DMS79 treated with DMSO at 0.1 percent for 48 hours (cell line): Measurements from ENCODE around the gene NSUN6.

Source experiments
- DNase-seq: peaks from one replicate; lab custom pipeline; 2025; lab: John Stamatoyannopoulos, UW

The NSUN6 gene

DNA sequence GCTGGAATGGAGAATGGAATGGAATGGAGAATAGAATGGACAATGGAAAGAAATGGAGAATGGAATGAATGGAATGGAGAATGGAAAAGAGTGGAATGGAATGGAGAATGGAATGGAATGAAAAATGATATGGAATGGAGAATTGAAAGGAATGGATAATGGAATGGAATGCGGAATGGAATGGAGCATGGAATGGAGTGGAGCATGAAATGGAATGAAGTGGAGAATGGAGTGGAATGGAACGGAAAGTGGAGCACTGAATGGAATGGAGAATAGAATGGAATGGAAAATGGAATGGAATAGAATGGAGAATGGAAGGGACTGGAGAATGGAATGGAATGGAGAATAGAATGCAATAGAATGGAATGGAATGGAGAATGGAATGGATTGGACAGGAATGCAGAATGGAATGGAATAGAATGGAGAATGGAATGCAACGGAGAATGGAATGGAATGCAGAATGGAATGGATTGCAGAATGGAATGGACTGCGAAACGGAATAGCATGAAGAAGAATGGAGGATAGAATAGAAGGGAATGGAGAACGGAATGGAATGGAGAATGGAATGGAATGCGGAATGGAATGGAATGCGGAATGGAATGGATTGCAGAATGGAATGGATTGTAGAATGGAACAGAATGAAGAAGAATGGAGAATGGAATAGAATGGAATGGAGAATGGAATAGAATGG is 89.4 kb downstream of the NSUN6 start:
- DNase-seq = no peak

DNA sequence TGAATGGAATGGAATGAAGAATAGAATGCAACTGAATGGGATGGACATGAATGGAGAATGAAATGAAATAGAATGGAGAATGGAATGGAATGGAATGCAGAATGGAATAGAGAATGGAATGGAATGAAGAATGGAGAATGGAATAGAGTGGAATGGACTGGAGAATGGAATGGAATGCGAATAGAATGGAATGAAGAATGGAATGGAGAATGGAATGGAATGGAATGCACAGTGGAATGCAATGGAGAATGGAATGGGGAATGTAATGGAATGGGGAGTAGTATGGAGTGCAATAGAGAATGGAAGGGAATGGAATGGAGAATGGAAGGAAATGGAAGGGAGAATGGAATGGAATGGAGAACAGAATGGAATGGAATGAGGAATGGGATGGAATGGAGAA is 93.4 kb downstream of the NSUN6 start:
- no peak for DNase-seq

DNA sequence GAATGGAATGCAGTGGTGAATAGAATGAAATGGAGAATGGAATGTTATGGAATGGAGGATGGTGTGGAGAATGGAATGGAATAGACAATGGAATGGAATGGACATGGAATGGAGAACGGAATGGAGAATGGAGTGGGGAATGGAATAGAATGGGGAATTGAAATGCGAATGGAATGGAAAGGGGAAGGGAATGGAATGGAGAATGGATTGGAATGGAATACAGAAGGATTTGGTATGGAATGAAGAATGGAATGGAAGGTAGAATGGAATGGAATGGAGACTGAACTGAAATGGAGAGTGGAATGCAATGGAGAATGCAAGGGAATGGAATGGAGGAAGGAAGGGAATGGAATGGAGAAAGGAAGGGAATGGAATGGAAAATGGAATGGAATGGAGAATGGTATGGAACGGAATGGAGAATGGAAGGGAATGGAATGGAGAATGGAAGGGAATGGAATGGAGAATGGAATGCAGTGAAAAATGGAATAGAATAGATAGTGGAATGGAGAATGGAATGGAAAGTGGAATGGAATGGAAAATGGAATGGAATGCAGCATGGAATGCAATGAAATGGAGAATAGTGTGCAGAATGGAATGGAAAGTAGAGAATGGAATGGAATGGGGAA is 94.8 kb downstream of the NSUN6 start:
- DNase-seq = no peak

DNA sequence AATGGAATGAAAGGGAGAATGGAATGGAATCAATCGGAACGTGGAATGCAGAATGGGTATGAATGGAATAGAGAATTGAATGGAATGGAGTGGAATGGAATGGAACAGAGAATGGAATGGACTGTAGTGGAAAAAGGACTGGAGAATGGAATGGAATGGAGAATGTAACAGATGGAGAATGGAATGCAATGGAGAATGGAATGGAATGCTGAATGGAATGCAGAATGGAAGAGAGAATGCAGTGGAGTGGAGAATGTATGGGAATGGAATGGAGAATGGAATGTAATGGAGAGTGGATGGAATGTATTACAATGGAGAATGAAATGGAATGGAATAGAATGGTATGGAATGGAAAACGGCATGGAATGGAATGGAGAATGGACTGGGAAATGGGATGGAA is 96.9 kb downstream of the NSUN6 start:
- no peak for DNase-seq

DNA sequence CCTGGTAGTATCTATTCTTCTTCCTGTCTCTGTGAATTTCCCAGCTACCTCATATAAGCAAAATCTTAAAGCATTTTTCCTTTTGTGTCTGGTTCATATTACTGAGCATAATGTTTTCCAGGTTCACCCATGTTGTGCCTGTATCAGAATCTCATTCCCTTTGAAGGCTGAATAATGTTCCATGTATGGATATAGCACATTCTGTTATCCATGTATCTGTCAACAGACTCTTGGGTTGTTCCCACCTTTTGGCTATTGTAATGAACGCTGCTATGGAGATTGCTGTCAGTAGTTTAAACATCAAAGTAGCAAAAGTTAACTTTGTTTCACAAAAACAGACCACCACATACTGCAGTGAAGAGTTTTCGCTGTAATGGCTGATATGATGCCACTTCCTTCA is 99.9 kb downstream of the NSUN6 start:
- DNase-seq = no peak

DNA sequence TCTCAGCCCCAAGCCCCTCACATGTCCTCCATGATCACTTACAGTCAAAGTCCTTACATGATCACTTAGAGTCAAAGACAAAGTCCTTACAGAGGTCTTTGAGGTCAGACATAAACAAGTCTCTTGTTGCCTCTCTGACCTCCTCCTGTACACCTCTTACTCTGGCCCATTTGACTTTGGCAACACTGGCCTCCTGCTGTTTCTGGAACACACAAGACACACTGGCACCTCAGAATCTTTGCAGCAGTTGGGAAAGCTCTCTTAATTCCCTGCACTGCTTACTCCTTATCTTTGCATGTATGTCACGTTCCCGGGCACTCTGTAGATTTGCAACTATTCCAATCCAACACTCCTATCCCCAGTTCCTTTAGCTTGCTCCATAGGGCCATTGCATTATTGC is 102.3 kb downstream of the NSUN6 start:
- no peak for DNase-seq

DNA sequence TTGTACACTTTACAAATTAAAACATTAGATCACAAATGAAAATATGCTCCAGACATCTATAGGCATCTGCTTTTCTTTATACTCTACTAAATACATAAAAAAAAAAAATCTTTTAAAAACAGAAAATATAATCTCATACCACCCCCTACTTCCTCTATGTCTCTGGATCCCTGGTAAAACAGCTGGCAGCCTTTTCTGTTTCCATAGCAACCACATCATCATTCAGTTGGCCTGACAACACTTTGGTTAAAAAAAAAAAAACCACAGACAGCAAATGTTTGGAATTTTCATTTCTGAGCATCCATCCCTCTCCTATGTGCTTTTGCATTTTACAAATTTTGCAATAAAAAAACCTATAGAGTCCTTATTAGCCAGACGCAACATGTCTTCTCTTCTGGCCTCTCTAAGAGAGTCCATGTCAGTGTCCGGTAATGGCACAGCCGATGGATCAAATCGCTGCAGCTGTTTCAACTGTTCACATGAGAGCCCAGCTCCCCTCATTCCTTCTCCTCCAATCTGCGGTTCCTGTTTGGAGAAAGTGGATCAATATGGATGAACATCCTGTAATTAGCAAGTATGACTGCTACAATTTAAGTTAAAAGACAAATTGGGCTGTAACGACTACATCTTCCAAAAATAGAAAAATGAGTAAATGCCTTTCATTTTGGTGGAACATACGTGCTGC is 105.6 kb downstream of the NSUN6 start:
- DNase-seq = no peak

DNA sequence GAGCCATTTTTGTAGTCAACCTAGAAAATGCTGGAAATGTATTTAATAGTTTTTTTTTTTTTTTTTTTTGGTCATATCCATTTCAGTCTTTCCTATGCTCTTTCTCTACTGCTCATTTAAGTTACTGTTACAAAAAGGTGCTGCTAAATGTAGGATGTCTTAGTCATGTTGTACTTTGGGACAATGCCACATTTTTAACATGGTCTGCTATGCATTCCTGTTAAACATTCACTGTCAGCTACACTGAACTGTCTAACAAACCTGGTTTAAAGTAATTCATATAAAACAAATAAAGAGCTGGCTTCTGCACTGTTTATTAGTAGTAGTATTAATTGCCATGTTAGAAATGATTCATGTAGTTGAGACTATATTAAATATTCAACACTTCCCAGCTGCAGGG is 108.6 kb downstream of the NSUN6 start:
- DNase-seq = no peak

DNA sequence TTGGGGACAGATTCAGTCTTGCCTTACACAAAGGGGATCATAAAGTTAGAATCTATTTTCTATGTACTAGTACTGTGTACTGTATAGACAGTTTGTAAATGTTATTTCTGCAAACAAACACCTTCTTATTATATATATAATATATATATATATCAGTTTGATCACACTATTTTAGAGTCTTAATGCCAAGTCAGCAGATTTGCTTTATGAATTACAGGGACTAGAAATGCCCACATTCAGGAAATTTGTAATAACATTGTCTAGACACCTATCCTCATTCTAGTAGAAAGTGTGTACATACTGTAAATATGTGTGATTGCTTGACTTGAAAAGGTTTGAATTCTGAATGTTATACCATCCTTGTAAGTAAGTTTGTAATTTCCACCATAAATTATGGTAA is 111.2 kb downstream of the NSUN6 start:
- no peak for DNase-seq

DNA sequence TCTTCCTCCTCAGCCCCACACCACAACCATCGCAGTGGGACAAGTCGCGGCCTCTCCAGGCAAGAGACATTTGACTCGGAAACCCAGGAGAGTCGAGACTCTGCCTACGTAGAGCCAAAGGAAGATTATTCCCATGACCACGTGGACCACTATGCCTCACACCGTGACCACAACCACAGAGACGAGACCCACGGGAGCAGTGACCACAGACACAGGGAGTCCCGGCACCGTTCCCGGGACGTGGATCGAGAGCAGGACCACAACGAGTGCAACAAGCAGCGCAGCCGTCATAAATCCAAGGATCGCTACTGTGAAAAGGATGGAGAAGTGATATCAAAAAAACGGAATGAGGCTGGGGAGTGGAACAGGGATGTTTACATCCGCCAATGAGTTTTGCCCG is 112.1 kb downstream of the NSUN6 start:
- DNase-seq = no peak

DNA sequence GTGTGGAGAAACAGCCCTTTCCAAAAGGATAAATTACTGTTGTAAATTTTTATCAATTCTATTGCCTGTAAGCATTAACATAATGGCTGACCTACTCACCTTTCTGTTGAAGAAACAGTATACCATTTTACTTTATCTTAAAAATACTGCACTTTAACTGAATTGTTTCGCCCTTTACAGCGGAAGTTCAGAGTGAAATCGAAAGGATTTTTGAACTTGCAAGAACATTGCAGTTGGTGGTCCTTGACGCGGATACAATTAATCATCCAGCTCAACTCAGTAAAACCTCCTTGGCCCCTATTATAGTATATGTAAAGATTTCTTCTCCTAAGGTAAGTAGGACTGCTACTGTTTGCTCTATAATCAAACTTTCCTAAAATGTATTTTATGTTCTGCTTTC is 117.5 kb downstream of the NSUN6 start:
- no peak for DNase-seq

DNA sequence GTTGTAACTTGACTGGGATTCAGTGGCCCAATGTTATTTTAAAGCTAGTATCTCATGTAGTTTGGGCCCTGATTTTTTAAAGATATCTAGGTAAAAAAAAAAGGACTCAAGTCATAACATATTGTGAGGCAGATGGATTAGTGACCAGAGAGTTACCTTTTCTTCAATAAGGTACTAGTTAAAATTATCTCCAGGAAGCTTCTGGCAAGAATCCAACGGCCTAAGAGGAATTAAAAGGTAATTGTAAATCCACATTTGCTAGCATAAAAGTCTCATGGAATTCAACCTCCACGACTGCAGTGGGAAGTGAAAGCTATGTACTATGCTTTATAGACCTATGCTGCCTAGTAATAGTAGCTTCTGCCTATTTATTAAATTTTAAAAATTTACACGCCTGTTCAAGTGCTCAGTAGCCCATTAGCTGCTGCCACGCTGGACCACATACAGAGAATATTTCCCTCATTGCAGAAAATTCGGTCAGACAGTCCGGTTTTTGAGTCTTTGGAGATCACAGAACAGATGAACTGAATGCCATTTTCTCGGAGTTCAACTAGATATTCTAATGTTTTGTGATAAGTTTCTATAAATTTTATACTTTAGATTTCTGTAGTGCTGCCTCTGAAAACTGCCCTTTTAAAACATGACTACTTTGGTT is 118.4 kb downstream of the NSUN6 start:
- no peak for DNase-seq

DNA sequence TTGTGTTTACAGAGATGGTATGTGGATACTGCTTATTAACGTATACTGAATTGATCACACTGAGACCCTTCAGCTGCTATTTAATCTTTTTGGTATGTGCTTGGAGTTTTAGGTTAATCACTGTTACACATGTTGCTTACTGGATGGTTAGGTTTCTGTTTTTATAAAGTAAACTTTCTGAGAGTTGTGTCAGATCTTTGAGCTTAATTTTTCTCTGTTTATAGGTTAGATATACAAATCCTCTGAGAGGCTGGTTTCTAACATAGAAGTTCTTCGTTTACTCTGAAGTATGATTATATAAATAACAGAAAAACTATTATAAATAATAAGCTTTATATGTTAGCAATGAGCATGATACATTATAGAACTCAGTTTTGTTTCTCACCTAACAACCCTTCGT is 123.1 kb downstream of the NSUN6 start:
- DNase-seq = no peak

DNA sequence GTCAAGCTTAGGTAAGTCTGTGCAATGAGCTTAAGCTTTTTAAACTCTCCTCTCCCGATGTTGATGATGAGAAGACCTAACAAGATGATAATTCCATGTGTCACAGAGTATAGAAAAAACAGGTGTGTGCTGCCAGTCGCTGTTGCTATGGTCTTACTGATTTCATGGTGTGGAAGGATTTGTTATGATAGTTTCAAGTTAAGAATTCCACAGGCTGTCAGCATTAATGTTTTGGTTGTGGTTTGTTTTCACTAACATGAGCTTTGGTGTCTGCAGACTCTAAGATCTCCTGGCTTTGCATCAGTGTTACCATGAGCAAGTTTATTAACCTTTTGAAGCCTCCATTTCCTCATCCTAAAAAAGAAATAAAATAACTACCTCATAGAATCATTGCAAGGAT is 123.7 kb downstream of the NSUN6 start:
- no peak for DNase-seq

DNA sequence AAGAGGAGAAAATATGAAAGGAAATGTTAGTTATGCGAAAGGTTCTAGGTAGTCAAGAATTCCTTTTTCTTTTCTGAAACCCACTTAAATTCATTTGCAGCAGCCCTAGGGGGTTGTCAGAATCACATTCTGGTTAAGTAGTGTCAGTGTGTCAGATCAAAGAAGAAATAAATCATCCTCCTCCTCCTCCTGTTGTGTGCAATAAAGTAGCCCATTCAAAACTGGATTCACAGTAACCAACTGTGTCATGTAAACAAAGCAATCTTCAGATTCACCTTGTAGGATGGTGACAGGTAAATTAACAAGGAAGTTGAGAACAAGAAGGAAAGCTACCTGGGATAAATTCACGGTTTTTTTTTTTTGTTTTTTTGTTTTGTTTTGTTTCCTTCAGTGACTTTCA is 127.5 kb downstream of the NSUN6 start:
- DNase-seq = no peak

DNA sequence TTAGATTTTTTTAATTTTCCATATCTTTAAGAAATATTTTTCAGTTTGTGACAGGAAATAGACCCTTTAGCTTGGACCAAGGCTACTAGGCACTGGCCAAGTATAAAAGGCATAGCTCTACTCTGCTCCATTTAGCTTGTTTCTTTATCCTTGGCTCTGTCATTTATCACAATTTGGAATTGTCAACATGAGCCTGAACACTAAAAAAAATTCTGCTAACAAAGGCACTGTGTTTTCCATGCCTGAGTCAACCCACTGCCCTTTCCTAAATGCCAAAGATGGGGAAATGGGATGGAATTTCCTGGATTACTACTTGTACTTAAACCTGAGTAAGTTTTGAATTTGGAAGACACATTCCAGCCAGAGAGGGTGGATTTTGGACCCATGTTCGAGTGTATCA is 128.4 kb downstream of the NSUN6 start:
- no peak for DNase-seq

DNA sequence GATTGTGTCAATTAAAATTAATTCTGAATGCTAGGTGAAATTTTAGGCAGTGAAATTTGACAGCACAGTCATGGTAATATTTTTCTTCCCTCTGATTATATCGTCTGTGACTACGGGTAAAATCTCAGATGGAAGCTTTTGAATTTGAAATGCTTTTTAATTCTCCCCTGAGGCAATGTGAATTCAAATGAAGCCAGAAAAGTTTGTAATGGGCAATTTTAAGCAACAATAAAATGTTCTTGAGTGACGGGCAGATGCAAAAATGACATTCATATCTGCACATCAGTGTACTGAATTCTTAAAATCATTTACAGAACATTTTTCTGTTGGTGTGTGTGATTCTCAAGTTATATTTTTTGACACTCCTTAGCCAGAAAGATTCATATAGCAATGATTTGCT is 134.5 kb downstream of the NSUN6 start:
- DNase-seq = no peak

DNA sequence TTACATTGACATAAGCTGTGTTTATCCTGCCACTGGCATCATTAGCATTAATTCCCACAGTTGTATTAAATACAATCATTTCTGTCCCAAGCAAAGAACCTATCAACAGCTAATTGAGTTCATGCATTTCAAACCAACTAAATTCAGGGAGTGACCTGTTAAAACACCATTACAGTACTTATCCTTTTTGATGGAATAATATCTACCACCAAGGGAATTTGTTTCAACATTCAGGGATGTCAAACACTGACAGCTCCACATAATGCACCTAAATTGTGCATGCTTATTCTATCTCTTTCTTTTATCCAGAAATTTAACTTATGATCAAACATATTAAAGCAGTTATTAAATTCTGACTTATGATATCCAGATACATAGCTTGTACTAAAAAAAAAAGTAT is 136.8 kb downstream of the NSUN6 start:
- DNase-seq = no peak

DNA sequence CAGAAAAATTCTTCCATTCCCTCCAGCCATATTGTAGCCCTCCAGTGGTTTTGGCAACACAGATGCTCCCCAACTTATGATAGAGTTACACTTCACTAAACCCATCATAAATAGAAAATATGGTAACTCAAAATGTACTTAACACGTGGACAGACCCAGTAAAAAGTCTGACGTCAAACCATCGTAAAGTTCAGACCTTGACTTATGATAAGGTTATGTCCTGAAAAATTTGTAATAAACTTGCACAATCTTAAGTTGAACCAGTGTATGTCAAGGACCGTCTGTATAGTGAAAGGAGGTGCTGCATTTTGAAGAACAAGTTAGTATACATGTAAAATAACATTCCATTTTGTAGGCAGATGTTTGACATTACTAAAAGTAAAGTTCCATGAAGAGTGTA is 142.8 kb downstream of the NSUN6 start:
- no peak for DNase-seq

DNA sequence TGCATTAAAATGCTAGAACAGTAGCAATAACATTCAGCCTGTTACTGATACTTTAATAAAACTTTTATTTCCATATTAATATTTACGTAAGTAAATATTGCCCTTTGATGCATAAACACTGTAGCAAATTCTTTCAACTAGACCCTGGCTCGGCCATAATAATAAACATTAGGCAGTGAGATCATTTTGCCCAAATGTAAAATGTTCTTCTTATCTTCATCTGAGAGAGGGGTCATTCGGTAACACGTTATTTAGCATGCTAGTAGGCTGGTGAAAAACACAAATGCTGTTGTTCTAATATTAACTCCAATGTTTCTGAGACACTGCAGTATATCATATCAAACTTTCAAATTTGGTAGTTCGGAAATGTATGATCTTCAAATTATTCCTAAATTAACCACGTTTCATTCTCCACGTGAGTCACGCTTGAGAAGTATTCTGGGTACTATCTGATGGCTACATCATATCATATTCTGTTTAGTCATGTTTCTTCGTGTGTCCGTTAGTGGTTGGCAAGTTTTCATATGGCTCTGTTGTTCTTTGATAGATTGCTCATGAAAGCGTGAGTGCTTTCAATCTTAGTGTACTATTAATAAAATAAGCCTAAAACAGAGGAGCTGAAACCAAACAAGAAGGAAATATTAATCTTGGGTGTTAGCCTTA is 145.8 kb downstream of the NSUN6 start:
- DNase-seq = no peak

DNA sequence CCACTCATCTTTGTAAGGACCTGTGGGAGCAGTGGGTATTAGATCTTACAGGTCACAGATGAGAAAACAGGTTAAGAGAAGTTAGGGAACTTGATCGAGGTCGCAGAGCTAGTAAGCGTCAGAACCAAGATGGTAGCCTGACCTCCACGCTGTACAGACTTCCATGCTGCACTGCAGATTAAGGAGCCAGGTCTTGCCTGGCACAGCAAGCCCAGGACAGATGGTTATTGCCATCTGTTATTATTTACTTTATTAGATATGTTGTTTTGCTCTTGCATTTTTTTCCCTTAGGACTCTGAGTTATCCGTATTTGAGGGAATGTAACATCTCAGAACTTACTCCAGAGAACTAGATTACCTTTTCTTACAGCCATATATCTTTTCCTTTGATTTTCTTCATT is 147.2 kb downstream of the NSUN6 start:
- DNase-seq = no peak

DNA sequence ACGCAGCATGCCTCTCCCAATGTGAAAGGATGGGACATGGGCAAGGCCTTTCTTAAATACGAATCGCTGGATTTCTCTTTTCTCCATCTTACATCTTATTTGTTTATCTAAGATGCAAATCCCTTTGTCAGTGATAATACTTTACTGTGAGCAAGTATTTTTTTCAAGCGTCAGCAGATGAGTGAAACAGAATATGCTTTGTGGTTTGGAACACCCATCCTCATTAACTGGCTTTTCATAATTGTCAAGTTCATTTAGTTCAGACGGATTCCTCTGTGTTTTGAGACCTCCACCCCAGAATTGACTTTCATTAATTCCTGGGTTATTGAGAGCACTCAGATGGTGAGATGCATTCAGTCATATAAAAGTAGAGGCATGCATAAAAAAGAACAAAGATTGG is 149.8 kb downstream of the NSUN6 start:
- DNase-seq = no peak

DNA sequence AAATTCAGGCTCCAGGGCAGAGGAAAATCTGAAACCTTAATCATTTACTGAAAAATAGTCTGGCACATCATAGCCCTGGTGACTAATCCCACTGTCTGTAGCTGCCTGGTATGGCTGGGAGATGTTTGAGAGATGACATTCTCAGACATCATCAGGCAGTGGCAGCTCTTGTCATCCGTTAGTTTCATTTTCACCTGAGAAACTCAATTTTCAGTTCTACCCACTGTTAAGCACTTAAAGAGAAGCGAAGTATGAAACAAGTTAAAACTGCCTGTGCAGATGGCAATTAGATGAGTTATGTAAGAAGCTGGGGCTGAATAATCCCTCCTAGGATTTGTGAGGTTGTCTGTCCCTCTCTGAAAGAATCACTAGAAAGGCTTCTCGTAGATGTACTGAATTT is 150.2 kb downstream of the NSUN6 start:
- DNase-seq = no peak
